A673 (cell line): Measurements from ENCODE around the gene SPATA16. TPM values are rescaled to one million over a fixed set of nuclear protein-coding genes. Genes with fewer than 3 reads are reported as not detected.

Source experiments
- BruUV-seq: library from RNA; stranded (reverse); fragments of 400-500 nt; replicated peaks from 2 replicates; lab custom pipeline; 2021; lab: Mats Ljungman, UMichigan
- CTCF ChIA-PET: fragments of 300-600 bp; sonication (Branson Sonifier 250); formaldehyde crosslinking; loops from one replicate; lab custom pipeline; 2022; ENCODE audit warnings: antibody characterized with exemption; lab: Charles Lee
- POLR2A ChIA-PET: fragments of 300-600 bp; sonication (Branson Sonifier 250); formaldehyde crosslinking; loops from one replicate; lab custom pipeline; 2022; ENCODE audit warnings: antibody characterized with exemption; ENCODE audit not compliant: low non-redundant PET; lab: Charles Lee
- DNase-seq: peaks from one replicate; pipeline ENCODE4 v3.0.0-alpha.2; 2015; ENCODE audit warnings: low spot score
- H3K27ac ChIP-seq: fragments of 200-600 bp; sonication (generic); 2 replicates; pipeline ENCODE4 v1.5.1; 2016; ENCODE audit warnings: mixed run types, low read depth, mild to moderate bottlenecking, mixed read lengths, antibody characterized with exemption, low read length; ENCODE audit not compliant: poor library complexity, severe bottlenecking
- H3K27me3 ChIP-seq: fragments of 200-600 bp; sonication (generic); replicated peaks from 2 replicates; pipeline ENCODE4 v1.6.1; 2017; ENCODE audit warnings: mixed run types, low read depth, mild to moderate bottlenecking, mixed read lengths, antibody characterized with exemption, low read length; ENCODE audit not compliant: insufficient read depth, poor library complexity
- H3K36me3 ChIP-seq: fragments of 200-600 bp; sonication (generic); 2 replicates; pipeline ENCODE4 v1.6.1; 2016; ENCODE audit warnings: mixed run types, mild to moderate bottlenecking, mixed read lengths, antibody characterized with exemption, low read length; ENCODE audit not compliant: insufficient read depth, poor library complexity, severe bottlenecking
- H3K4me1 ChIP-seq: fragments of 200-600 bp; sonication (generic); 2 replicates; pipeline ENCODE4 v1.6.1; 2017; ENCODE audit warnings: mixed run types, mild to moderate bottlenecking, mixed read lengths, antibody characterized with exemption, low read length; ENCODE audit not compliant: insufficient read depth, poor library complexity, severe bottlenecking
- H3K4me3 ChIP-seq: fragments of 200-600 bp; sonication (generic); 2 replicates; pipeline ENCODE4 v1.5.1; 2016; ENCODE audit warnings: low read depth, mixed run types, mild to moderate bottlenecking, mixed read lengths, low read length; ENCODE audit not compliant: poor library complexity, severe bottlenecking
- H3K9me3 ChIP-seq: fragments of 200-600 bp; sonication (generic); 2 replicates; pipeline ENCODE4 v1.6.1; 2016; ENCODE audit warnings: mixed run types, low read depth, mild to moderate bottlenecking, mixed read lengths, antibody characterized with exemption, low read length; ENCODE audit not compliant: poor library complexity, severe bottlenecking
- CTCF ChIP-seq: fragments of 300-800, 200-600 bp; sonication (generic); conservative IDR thresholded peaks from 2 replicates; pipeline ENCODE4 v1.5.1; 2017; ENCODE audit warnings: low read depth, mild to moderate bottlenecking, antibody characterized with exemption, low read length, moderate library complexity, mixed read lengths
- EZH2 ChIP-seq: fragments of 200-600 bp; sonication (generic); IDR thresholded peaks from 2 replicates; pipeline ENCODE4 v1.6.1; 2017; ENCODE audit warnings: borderline replicate concordance, low read depth, mild to moderate bottlenecking, mixed read lengths, antibody characterized with exemption, low read length; ENCODE audit not compliant: poor library complexity, severe bottlenecking
- intact Hi-C: fragments of 100-400 bp; cut with micrococcal nuclease; formaldehyde crosslinking; loops from one replicate; pipeline ENCODE4 v1.10.0; 2022; ENCODE audit not compliant: unreplicated experiment
- total RNA-seq: library from RNA; stranded (reverse); gene quantifications from 2 replicates; pipeline ENCODE4 v1.2.3, GENCODE V29; 2021

The SPATA16 gene
- total RNA-seq, 1 experiment from 2014 or later = not detected

- intact Hi-C loops = no loop called here
- ChIA-PET POLR2A (no interaction called here), CTCF (no interaction called here)
- H3K36me3 ChIP-seq = no peaks in the 10 kb centered on the region
- no peak overlapping the region for H3K27ac ChIP-seq
- no peaks in the 10 kb centered on the region for H3K9me3 ChIP-seq
- no peak overlapping the region for H3K4me3 ChIP-seq
- TF ChIP-seq EZH2 (no peak), CTCF (no peak)
- H3K4me1 ChIP-seq = no peaks in the 10 kb centered on the region
- BruUV-seq = no TSS peak
- no peaks in the 10 kb centered on the region for H3K27me3 ChIP-seq
- DNase-seq = peak; percentile 58
Measured at GRCh38 chr3:173109143-173109542, 31.9 kb downstream of the SPATA16 start.

DNA sequence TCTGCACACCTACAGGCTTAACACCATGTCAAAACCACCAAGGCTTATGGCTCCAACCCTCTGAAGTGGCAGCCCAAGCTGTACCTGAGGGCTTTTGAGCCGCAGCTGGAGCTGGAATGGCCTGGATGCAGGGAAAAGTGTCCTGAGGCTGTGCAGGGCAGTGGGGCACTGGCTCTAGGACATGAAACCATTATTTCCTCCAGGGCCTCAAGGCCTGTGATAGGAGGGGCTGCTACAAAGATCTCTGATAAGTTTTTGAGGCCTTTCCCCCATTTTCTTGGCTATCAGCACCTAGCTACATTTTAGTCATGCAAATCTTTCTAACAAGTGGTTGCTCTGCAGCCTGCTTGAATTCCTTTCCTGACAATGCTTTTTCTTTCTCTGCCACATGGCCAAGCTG lies 37.6 kb downstream of the SPATA16 start:
- BruUV-seq = no TSS peak
- Histone ChIP-seq H3K27ac (no peak overlapping the region), H3K4me3 (no peak overlapping the region), H3K27me3 (no peaks in the 10 kb centered on the region), H3K4me1 (no peaks in the 10 kb centered on the region), H3K9me3 (no peaks in the 10 kb centered on the region), H3K36me3 (no peaks in the 10 kb centered on the region)
- intact Hi-C loops = no loop called here
- TF ChIP-seq CTCF (no peak), EZH2 (no peak)
- POLR2A ChIA-PET = no interaction called here
- CTCF ChIA-PET = no interaction called here
- DNase-seq = no peak

DNA sequence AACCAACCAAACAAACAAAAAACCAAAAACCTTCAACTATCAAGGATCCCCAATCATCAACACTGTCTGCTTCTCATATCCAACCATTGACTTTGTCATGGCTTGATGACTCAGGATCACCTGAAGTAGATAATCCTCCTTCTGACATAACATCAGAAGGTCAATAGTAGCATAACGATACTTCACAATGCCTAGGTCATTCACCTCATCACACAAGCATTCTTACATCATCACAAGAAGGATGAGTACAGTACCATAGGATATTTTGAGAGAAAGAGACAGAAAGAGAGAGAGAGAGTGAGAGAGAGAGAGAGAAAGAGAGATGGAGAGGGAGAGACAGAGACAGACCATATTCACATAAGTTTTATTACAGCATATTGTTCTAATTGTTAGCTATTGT lies 42.1 kb downstream of the SPATA16 start:
- Histone ChIP-seq H3K27ac (no peak overlapping the region), H3K4me3 (no peak overlapping the region), H3K27me3 (no peaks in the 10 kb centered on the region), H3K4me1 (no peaks in the 10 kb centered on the region), H3K9me3 (no peaks in the 10 kb centered on the region), H3K36me3 (no peaks in the 10 kb centered on the region)
- DNase-seq = no peak
- ChIA-PET CTCF (no interaction called here), POLR2A (no interaction called here)
- TF ChIP-seq EZH2 (no peak), CTCF (no peak)
- intact Hi-C loops = no loop called here
- BruUV-seq = no TSS peak
